ENCODE data around the gene PTPRM.

DNA sequence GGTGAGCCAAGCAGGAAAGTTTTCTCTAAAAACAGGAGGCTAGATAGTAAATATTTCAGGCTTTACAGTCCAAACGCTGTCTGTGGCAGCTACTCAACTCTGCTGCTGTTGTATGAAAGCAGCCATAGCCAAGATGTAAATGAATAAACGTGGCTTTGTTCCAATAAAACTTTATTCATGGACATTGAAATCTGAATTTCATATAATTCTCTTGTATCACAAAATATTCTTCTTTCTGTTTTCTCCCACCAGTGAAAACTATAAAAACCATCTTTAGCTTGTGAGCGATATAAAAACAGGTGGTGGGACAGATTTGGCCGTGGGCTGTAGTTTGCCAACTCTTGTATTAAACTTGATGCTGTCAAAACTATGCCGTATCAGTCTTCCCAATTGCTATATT lies 333.0 kb downstream of the PTPRM start:
- TF ChIP-seq, protein P1, sequence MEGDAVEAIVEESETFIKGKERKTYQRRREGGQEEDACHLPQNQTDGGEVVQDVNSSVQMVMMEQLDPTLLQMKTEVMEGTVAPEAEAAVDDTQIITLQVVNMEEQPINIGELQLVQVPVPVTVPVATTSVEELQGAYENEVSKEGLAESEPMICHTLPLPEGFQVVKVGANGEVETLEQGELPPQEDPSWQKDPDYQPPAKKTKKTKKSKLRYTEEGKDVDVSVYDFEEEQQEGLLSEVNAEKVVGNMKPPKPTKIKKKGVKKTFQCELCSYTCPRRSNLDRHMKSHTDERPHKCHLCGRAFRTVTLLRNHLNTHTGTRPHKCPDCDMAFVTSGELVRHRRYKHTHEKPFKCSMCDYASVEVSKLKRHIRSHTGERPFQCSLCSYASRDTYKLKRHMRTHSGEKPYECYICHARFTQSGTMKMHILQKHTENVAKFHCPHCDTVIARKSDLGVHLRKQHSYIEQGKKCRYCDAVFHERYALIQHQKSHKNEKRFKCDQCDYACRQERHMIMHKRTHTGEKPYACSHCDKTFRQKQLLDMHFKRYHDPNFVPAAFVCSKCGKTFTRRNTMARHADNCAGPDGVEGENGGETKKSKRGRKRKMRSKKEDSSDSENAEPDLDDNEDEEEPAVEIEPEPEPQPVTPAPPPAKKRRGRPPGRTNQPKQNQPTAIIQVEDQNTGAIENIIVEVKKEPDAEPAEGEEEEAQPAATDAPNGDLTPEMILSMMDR (IDR thresholded peaks at IDR 0.05), result no peak
- TF ChIP-seq EP300 (IDR thresholded peaks at IDR 0.05) (no peak), POLR2AphosphoS5 (IDR thresholded peaks at IDR 0.05) (no peak)

Measured in gastroesophageal sphincter (tissue), 3 donors.